ENCODE data around the gene RIN3. TPM values are rescaled to one million over a fixed set of nuclear protein-coding genes. Genes with fewer than 3 reads are reported as not detected.

Gene RIN3
- total RNA-seq, 1 experiment from 2014 or later = 10.9 TPM

DNA sequence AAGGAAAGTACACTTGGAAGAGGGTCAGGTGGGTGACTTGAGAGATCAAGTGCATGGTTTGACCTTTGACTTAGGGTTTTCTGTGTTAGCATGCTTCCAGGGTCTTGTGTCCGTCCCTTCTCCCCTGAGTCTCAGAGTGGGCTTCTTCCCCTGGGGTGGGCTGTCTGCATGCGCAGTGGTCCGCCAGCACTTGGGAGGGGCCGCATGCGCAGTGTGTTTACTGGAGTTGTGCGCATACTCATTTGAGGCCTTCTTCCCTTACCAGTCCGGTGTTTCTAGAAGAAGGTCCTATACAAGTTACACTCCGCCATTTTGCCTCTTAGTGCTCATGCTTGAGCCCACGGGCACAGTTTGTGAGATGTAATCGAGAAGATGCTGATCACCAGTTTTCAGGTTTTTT, 58.5 kb downstream of the RIN3 start:
- no peak for ATAC-seq
- intact Hi-C loops (cut with micrococcal nuclease; ENCODE audit: unreplicated experiment) = no loop called here

DNA sequence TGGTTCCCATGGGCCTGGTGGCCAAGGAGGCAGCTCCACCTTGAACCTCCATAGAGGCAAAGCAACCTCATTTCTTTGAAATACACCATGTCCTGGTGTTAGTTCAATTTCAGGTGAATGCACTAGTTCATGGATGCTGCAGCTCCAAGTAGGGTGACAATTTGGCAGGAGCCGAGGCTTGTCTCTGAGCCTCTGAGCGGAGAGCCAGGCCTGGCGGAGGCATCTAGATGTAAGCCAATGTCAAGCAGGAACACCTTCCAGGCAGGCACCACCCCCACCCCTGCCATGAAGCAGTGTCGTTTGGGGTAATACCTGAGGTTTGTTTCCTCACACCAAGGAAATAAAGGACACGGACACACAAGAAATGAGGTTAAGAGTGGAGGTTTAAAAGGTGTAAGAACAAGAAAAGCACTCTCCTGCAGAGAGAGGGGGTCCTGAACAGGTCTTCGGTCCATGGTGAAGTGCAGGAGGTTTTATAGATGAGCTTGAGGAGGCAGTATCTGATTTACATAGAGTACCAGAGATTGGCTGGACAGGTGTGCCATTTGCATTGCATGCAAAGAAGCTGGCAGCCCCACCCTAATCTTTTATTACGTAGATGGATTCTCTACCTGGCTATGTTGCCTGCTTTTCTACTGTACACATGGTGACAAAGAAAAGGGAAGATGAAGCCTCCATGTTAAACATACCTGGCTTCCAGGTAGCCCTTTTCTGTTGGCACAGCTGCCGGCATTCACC, 60.3 kb downstream of the RIN3 start:
- TF ChIP-seq POLR2AphosphoS5 (IDR thresholded peaks at IDR 0.05; ENCODE audit: low read depth, low read length) (no peak), SIN3A (IDR thresholded peaks at IDR 0.05; ENCODE audit: borderline replicate concordance, insufficient read depth, low read depth, low read length) (no peak), TCF7L2 (IDR thresholded peaks at IDR 0.05; ENCODE audit: low read depth, low read length) (no peak)
- TF ChIP-seq, protein P1, sequence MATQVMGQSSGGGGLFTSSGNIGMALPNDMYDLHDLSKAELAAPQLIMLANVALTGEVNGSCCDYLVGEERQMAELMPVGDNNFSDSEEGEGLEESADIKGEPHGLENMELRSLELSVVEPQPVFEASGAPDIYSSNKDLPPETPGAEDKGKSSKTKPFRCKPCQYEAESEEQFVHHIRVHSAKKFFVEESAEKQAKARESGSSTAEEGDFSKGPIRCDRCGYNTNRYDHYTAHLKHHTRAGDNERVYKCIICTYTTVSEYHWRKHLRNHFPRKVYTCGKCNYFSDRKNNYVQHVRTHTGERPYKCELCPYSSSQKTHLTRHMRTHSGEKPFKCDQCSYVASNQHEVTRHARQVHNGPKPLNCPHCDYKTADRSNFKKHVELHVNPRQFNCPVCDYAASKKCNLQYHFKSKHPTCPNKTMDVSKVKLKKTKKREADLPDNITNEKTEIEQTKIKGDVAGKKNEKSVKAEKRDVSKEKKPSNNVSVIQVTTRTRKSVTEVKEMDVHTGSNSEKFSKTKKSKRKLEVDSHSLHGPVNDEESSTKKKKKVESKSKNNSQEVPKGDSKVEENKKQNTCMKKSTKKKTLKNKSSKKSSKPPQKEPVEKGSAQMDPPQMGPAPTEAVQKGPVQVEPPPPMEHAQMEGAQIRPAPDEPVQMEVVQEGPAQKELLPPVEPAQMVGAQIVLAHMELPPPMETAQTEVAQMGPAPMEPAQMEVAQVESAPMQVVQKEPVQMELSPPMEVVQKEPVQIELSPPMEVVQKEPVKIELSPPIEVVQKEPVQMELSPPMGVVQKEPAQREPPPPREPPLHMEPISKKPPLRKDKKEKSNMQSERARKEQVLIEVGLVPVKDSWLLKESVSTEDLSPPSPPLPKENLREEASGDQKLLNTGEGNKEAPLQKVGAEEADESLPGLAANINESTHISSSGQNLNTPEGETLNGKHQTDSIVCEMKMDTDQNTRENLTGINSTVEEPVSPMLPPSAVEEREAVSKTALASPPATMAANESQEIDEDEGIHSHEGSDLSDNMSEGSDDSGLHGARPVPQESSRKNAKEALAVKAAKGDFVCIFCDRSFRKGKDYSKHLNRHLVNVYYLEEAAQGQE (IDR thresholded peaks at IDR 0.05; ENCODE audit: insufficient read depth in 1 of 2, low read depth in 2 of 2, low read length in 1 of 2) = no peak
- TF ChIP-seq, protein P2, sequence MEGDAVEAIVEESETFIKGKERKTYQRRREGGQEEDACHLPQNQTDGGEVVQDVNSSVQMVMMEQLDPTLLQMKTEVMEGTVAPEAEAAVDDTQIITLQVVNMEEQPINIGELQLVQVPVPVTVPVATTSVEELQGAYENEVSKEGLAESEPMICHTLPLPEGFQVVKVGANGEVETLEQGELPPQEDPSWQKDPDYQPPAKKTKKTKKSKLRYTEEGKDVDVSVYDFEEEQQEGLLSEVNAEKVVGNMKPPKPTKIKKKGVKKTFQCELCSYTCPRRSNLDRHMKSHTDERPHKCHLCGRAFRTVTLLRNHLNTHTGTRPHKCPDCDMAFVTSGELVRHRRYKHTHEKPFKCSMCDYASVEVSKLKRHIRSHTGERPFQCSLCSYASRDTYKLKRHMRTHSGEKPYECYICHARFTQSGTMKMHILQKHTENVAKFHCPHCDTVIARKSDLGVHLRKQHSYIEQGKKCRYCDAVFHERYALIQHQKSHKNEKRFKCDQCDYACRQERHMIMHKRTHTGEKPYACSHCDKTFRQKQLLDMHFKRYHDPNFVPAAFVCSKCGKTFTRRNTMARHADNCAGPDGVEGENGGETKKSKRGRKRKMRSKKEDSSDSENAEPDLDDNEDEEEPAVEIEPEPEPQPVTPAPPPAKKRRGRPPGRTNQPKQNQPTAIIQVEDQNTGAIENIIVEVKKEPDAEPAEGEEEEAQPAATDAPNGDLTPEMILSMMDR (IDR thresholded peaks at IDR 0.05) = no peak
- POLR2A ChIA-PET = interaction anchor here (0.5 kb wide), 1 partner anchor 168 kb away, joined by 5 read pairs; no protein-coding TSS in a partner anchor
- H3K27me3 ChIP-seq (ENCODE audit: control insufficient read depth, insufficient read depth, low read length) = no peaks in the 10 kb centered on the region
- H3K27ac ChIP-seq (ENCODE audit: low read length) = no peak overlapping the region
- intact Hi-C loops (cut with micrococcal nuclease; ENCODE audit: unreplicated experiment) (no loop called here), in situ Hi-C loops (cut with HindIII; ENCODE audit: low pct_unique_long_range_greater_than_20kb, low sequenced_read_pairs) (no loop called here)
- no peak overlapping the region for H3K4me3 ChIP-seq (ENCODE audit: low read depth in 2 of 2, low read length in 2 of 2)
- no peak for DNase-seq (ENCODE audit: low read depth, low spot score)
- no peaks in the 10 kb centered on the region for H3K9me3 ChIP-seq (ENCODE audit: control insufficient read depth, insufficient read depth, low read depth, low read length)
- no TSS peak for BruUV-seq (replicated peaks)
- no peak for ATAC-seq
- H3K4me1 ChIP-seq (ENCODE audit: control insufficient read depth, insufficient read depth, low read length) = no peaks in the 10 kb centered on the region
- H3K36me3 ChIP-seq (ENCODE audit: control insufficient read depth, insufficient read depth, low read length) = no peaks in the 10 kb centered on the region
- CTCF ChIA-PET = no interaction called here

More for the DNA sequence above, 58.5 kb downstream of the RIN3 start:
- ChIA-PET POLR2A (no interaction called here), CTCF (no interaction called here)
- no peak for DNase-seq (ENCODE audit: low read depth, low spot score)
- in situ Hi-C loops (cut with HindIII; ENCODE audit: low pct_unique_long_range_greater_than_20kb, low sequenced_read_pairs) = no loop called here
- TF ChIP-seq TCF7L2 (IDR thresholded peaks at IDR 0.05; ENCODE audit: low read depth, low read length) = no peak
- TF ChIP-seq, protein P2 (IDR thresholded peaks at IDR 0.05) = no peak
- TF ChIP-seq, protein P1 (IDR thresholded peaks at IDR 0.05; ENCODE audit: insufficient read depth in 1 of 2, low read depth in 2 of 2, low read length in 1 of 2) = no peak
- no peak for TF ChIP-seq SIN3A (IDR thresholded peaks at IDR 0.05; ENCODE audit: borderline replicate concordance, insufficient read depth, low read depth, low read length)
- TF ChIP-seq POLR2AphosphoS5 (IDR thresholded peaks at IDR 0.05; ENCODE audit: low read depth, low read length) = no peak
- Histone ChIP-seq H3K36me3 (ENCODE audit: control insufficient read depth, insufficient read depth, low read length) (no peaks in the 10 kb centered on the region), H3K4me3 (ENCODE audit: low read depth in 2 of 2, low read length in 2 of 2) (no peak overlapping the region), H3K27me3 (ENCODE audit: control insufficient read depth, insufficient read depth, low read length) (no peaks in the 10 kb centered on the region), H3K27ac (ENCODE audit: low read length) (no peak overlapping the region), H3K4me1 (ENCODE audit: control insufficient read depth, insufficient read depth, low read length) (no peaks in the 10 kb centered on the region), H3K9me3 (ENCODE audit: control insufficient read depth, insufficient read depth, low read depth, low read length) (peaks cover 2% of the 10 kb centered on the region; the same call in 1 of the 2 replicates)
- no TSS peak for BruUV-seq (replicated peaks)

Data from Panc1 (cell line).